ENCODE measurements around the gene ATP5PO.

DNA sequence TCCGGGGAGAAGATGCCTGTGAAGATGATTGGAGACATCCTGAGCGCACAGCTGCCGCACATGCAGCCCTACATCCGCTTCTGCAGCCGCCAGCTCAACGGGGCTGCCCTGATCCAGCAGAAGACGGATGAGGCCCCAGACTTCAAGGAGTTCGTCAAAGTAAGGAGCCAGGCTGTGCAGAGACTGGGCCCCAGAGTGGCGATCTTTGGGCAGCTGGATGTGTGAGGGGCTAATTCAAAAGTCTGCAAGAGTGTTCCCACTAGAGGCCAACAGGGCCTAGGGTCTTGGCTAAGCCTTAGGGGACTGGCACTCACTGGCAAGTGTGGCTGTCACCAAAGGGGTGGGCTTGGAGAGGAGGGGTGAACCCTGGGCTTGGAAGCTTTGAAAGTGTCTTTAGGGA lies 50.4 kb downstream of the ATP5PO start:
- TF ChIP-seq CTCF (IDR thresholded peaks at IDR 0.05) (no peak), POLR2A (IDR thresholded peaks at IDR 0.05) (no peak)
